HepG2 (cell line): ENCODE data around the gene TYW1. TPM values are rescaled to one million over a fixed set of nuclear protein-coding genes. Genes with fewer than 3 reads are reported as not detected.
"Not testable (repeated sequence)": the region's sequence is repeated elsewhere in the genome, so short reads cannot be mapped to it uniquely, and the experiment has no call there.

Experiments used
- ATAC-seq: fragments of 200-7000 bp; cut with Tn5 transposase; 3 replicates; pipeline ENCODE4 v1.9.1; 2020; ENCODE audit warnings: mild to moderate bottlenecking, moderate library complexity
- BruUV-seq: library from RNA; stranded (reverse); fragments of 400-500 nt; replicated peaks from 2 replicates; lab custom pipeline; 2021; lab: Mats Ljungman, UMichigan
- CTCF ChIA-PET: fragments of 300-600 bp; formaldehyde crosslinking; extraction: SDS; loops from one replicate; lab custom pipeline; 2021; ENCODE audit warnings: low total read pairs, inconsistent platforms, low intra/inter-chr PET ratio; lab: Yijun Ruan, JAX
- POLR2A ChIA-PET: fragments of 350-600 bp; sonication (Branson Sonifier 250); formaldehyde crosslinking; loops from one replicate; lab custom pipeline; 2020; ENCODE audit warnings: antibody characterized with exemption, inconsistent platforms; lab: Yijun Ruan, JAX
- DNase-seq: peaks from one replicate; pipeline ENCODE4 v3.0.0-alpha.2; 2015; ENCODE audit warnings: low spot score
- FAIRE-seq: peaks from 3 replicates; lab custom pipeline; 2011; peaks lifted over from hg19 to GRCh38; lab: Jason Lieb, UNC
- H2AFZ ChIP-seq: one replicate; pipeline ENCODE4 v1.6.1; 2011; ENCODE audit warnings: low read length, inconsistent platforms
- H3K27ac ChIP-seq: fragments of 300-600 bp; 3 replicates; pipeline ENCODE4 v1.8.0; 2011; ENCODE audit warnings: mixed run types, mild to moderate bottlenecking, mixed read lengths, low read length, inconsistent platforms; ENCODE audit not compliant: insufficient read depth; ENCODE audit errors: extremely low read length
- H3K27me3 ChIP-seq, 2 experiments: fragments of 200-600 bp in 1 of 2; 2 replicates in 1 of 2; 3 replicates in 1 of 2; pipeline versions ENCODE4 v1.6.0 to v1.8.0; 2011; ENCODE audit warnings: low read length in 2 of 2, mild to moderate bottlenecking in 2 of 2, moderate library complexity in 2 of 2, inconsistent platforms in 1 of 2; ENCODE audit not compliant: insufficient read depth in 2 of 2, control insufficient read depth in 1 of 2
- H3K36me3 ChIP-seq, 2 experiments: fragments of 200-600 bp in 1 of 2; replicated peaks in 1 of 2; 2 replicates in 1 of 2; 3 replicates in 1 of 2; pipeline versions ENCODE4 v1.5.1 to v1.8.0; 2011; ENCODE audit warnings: low read length in 2 of 2, inconsistent platforms in 1 of 2; ENCODE audit not compliant: insufficient read depth in 2 of 2, control insufficient read depth in 1 of 2
- H3K4me1 ChIP-seq: 2 replicates; pipeline ENCODE4 v1.5.1; 2012; ENCODE audit warnings: low read length, inconsistent platforms; ENCODE audit not compliant: insufficient read depth
- H3K4me2 ChIP-seq: 2 replicates; pipeline ENCODE4 v1.6.0; 2011; ENCODE audit warnings: low read depth, low read length, inconsistent platforms
- H3K4me3 ChIP-seq, 3 experiments: fragments of 200-600 bp in 1 of 3; sonication (generic), shearing (Covaris generic) in 1 of 3; replicated peaks in 1 of 3; 2 replicates each; pipeline ENCODE4 v1.5.1; 2011 to 2016; ENCODE audit warnings: low read length in 3 of 3, inconsistent platforms in 2 of 3, low read depth in 2 of 3, mild to moderate bottlenecking in 2 of 3, control low read depth in 1 of 3, mixed read lengths in 1 of 3; ENCODE audit not compliant: insufficient read depth in 1 of 3
- H3K79me2 ChIP-seq: one replicate; pipeline ENCODE4 v1.6.1; 2011; ENCODE audit warnings: low read length, inconsistent platforms; ENCODE audit not compliant: insufficient read depth
- H3K9ac ChIP-seq: 2 replicates; pipeline ENCODE4 v1.6.0; 2011; ENCODE audit warnings: mild to moderate bottlenecking, low read depth, low read length, inconsistent platforms; ENCODE audit not compliant: insufficient read depth
- H3K9me3 ChIP-seq: 2 replicates; pipeline ENCODE4 v1.5.1; 2012; ENCODE audit warnings: mild to moderate bottlenecking, low read length
- H4K20me1 ChIP-seq: 2 replicates; pipeline ENCODE4 v1.6.0; 2011; ENCODE audit warnings: inconsistent platforms, mild to moderate bottlenecking, low read length, moderate library complexity; ENCODE audit not compliant: insufficient read depth
- HNF4A ChIP-seq: sonication (generic); formaldehyde crosslinking; IDR thresholded peaks from 2 replicates; pipeline ENCODE4 v1.4.0; 2020; ENCODE audit warnings: missing genetic modification reagents
- WGBS: methylation state at CpG from one replicate; pipeline ENCODE4 v1.1.6; 2017; ENCODE audit warnings: low lambda C conversion rate; 5-methylcytosine and 5-hydroxymethylcytosine counted together
- in situ Hi-C: cut with HindIII; loops from 2 replicates; pipeline ENCODE4 v1.10.0; 2017; ENCODE audit warnings: low pct_unique_long_range_greater_than_20kb; ENCODE audit not compliant: extremely low pct_ligation_motif_present
- intact Hi-C: fragments of 100-400 bp; cut with micrococcal nuclease; formaldehyde crosslinking; loops from one replicate; pipeline ENCODE4 v1.10.0; 2022; ENCODE audit not compliant: unreplicated experiment
- polyA plus RNA-seq, 8 experiments: library from polyadenylated mRNA; depleted of rRNA in 3 of 8; stranded (reverse) in 7 of 8; unstranded in 1 of 8; fragments of >200 nt; fragmentation: Illumina TruSeq in 4 of 8; extraction: Trizol in 4 of 8; gene quantifications; 2 replicates each; pipeline versions ENCODE4 v1.2.1 to v1.2.3, GENCODE V29; 2011 to 2016; ENCODE audit warnings: low read depth in 4 of 8, missing spikeins in 1 of 8, mixed read lengths in 1 of 8; ENCODE audit not compliant: insufficient read depth in 1 of 8
- total RNA-seq, 5 experiments: library from RNA; depleted of rRNA; stranded (reverse); fragments of >200 nt; fragmentation: Illumina TruSeq; extraction: Trizol; gene quantifications; 2 replicates each; pipeline ENCODE4 v1.2.3, GENCODE V29; 2016; ENCODE audit warnings: low read depth in 1 of 5

The TYW1 gene
- total and polyA plus RNA-seq, 2 of the 13 experiments (the other 11 are each of a cell fraction or from before 2014, with no cell fraction given) = 8.6 to 17.6 TPM

- intact Hi-C loops, POLR2A ChIA-PET, FAIRE-seq: not testable (repeated sequence)
Measured at GRCh38 chr7:67229018-67229417, 232.4 kb downstream of the TYW1 start.

GRCh38 chr7:67230029-67230428 is 233.4 kb downstream of the TYW1 start:
- H3K4me2 ChIP-seq, POLR2A ChIA-PET, BruUV-seq, H3K27ac ChIP-seq, in situ Hi-C loops, H3K27me3 ChIP-seq, H3K36me3 ChIP-seq, H2AFZ ChIP-seq, intact Hi-C loops, CTCF ChIA-PET, H4K20me1 ChIP-seq, H3K4me3 ChIP-seq, H3K9ac ChIP-seq, H3K9me3 ChIP-seq: not testable (repeated sequence)
- DNase-seq = peak; percentile 20
- ATAC-seq = peak; percentile 91
- 68% methylated on average over 1 of the region's 1 CpG for WGBS
- peak; percentile 93 for FAIRE-seq
- H3K4me1 ChIP-seq = peaks cover 27% of the 10 kb centered on the region
- TF ChIP-seq HNF4A = 0 out of 2 replicates have a peak, but pooled peaks have one; percentile 14
- TF ChIP-seq, all 625 proteins: peak for 1; not testable (repeated sequence) for 624
- not testable (repeated sequence) for H3K79me2 ChIP-seq

More at GRCh38 chr7:67229018-67229417, 232.4 kb downstream of the TYW1 start:
- H3K27me3 ChIP-seq, H3K9me3 ChIP-seq, H3K9ac ChIP-seq, H3K36me3 ChIP-seq, H3K4me3 ChIP-seq, H3K79me2 ChIP-seq, ATAC-seq, H3K4me2 ChIP-seq, CTCF ChIA-PET, BruUV-seq, H4K20me1 ChIP-seq, H3K27ac ChIP-seq, DNase-seq, in situ Hi-C loops, H2AFZ ChIP-seq: not testable (repeated sequence)
- 90% methylated on average over 9 of the region's 9 CpGs for WGBS
- H3K4me1 ChIP-seq = peaks cover 27% of the 10 kb centered on the region

- H3K79me2 ChIP-seq, H3K4me2 ChIP-seq: not testable (repeated sequence)
- 96% methylated on average over 7 of the region's 7 CpGs for whole genome bisulfite sequencing
Measured at GRCh38 chr7:67233506-67233905, 236.9 kb downstream of the TYW1 start.

GRCh38 chr7:67236216-67236615 is 239.6 kb downstream of the TYW1 start:
- H3K36me3 ChIP-seq, in situ Hi-C loops, CTCF ChIA-PET, H3K27me3 ChIP-seq, BruUV-seq, H3K9ac ChIP-seq, intact Hi-C loops, ATAC-seq, H3K27ac ChIP-seq, H3K4me3 ChIP-seq, H4K20me1 ChIP-seq, FAIRE-seq, H3K9me3 ChIP-seq, H2AFZ ChIP-seq, H3K4me2 ChIP-seq, POLR2A ChIA-PET, H3K4me1 ChIP-seq, H3K79me2 ChIP-seq, DNase-seq: not testable (repeated sequence)
- WGBS = 99% methylated on average over 7 of the region's 7 CpGs

More at GRCh38 chr7:67233506-67233905, 236.9 kb downstream of the TYW1 start:
- BruUV-seq, POLR2A ChIA-PET, H3K27me3 ChIP-seq, intact Hi-C loops, ATAC-seq, in situ Hi-C loops, H2AFZ ChIP-seq, H3K36me3 ChIP-seq, H3K9ac ChIP-seq, DNase-seq, H3K27ac ChIP-seq, H3K4me3 ChIP-seq, H4K20me1 ChIP-seq, FAIRE-seq, CTCF ChIA-PET, H3K9me3 ChIP-seq: not testable (repeated sequence)
- H3K4me1 ChIP-seq = peaks cover 21% of the 10 kb centered on the region
